ENCODE data around the gene SCIMP. TPM values are rescaled to one million over a fixed set of nuclear protein-coding genes. Genes with fewer than 3 reads are reported as not detected.
A peak's percentile ranks its signal among the peaks of the same experiment; 100 is the strongest.

SCIMP gene
- total and polyA plus RNA-seq, 9 donors: 0.45 to 8.3 (median 1.3) TPM

GRCh38 chr17:5281814-5282641 lies 47.4 kb upstream of the SCIMP start, which contains the start of gene RABEP1:
TSS of gene RABEP1 (plus strand) at chr17:5282284. CDS start at chr17:5282487, 203 bp downstream.
- Histone ChIP-seq H3K4me3 (peak within 1 kb of the TSS; percentile 93), H3K27ac (peak within 1 kb of the TSS; percentile 66 to 73), H3K4me1 (ENCODE audit: insufficient read depth) (peaks cover 6% of the 10 kb centered on the region), H3K9me3 (no peaks in the 10 kb centered on the region), H3K27me3 (no peaks in the 10 kb centered on the region), H3K36me3 (no peaks in the 10 kb centered on the region)
- TF ChIP-seq POLR2A (IDR thresholded peaks at IDR 0.05) (peak; percentile 81), EP300 (IDR thresholded peaks at IDR 0.05) (no peak)
- intact Hi-C loops (cut with DNase I): no loop called here
- 1 to 2% (median 1%) methylated on average over 52 to 97 of the region's 98 CpGs for WGBS, 3 donors
- peak; percentile 92 to 96 (median 93) for DNase-seq

GRCh38 chr17:5272322-5272721 lies 37.7 kb upstream of the SCIMP start:
- Histone ChIP-seq H3K4me1 (ENCODE audit: insufficient read depth) (no peaks in the 10 kb centered on the region), H3K27ac (no peak overlapping the region), H3K9me3 (no peaks in the 10 kb centered on the region), H3K27me3 (no peaks in the 10 kb centered on the region), H3K4me3 (no peak overlapping the region), H3K36me3 (no peaks in the 10 kb centered on the region)
- WGBS, 3 donors: 59 to 65% (median 62%) methylated on average over 6 of the region's 6 CpGs
- DNase-seq: no peak
- TF ChIP-seq EP300 (IDR thresholded peaks at IDR 0.05) (no peak), POLR2A (IDR thresholded peaks at IDR 0.05) (no peak), CTCF (IDR thresholded peaks at IDR 0.05) (no peak)
- intact Hi-C loops (cut with DNase I): no loop called here

- Histone ChIP-seq H3K4me1 (ENCODE audit: insufficient read depth) (no peaks in the 10 kb centered on the region), H3K36me3 (no peaks in the 10 kb centered on the region), H3K27me3 (no peaks in the 10 kb centered on the region), H3K27ac (no peak overlapping the region), H3K9me3 (no peaks in the 10 kb centered on the region), H3K4me3 (no peak overlapping the region)
- intact Hi-C loops (cut with DNase I): no loop called here
- DNase-seq: no peak
- no peak for TF ChIP-seq CTCF (IDR thresholded peaks at IDR 0.05)
- TF ChIP-seq POLR2A (IDR thresholded peaks at IDR 0.05): no peak
- TF ChIP-seq EP300 (IDR thresholded peaks at IDR 0.05): no peak
- 84 to 88% (median 87%) methylated on average over 4 of the region's 4 CpGs for whole genome bisulfite sequencing, 3 donors
These were observed 34.7 kb upstream of the SCIMP start for GRCh38 chr17:5269241-5269960.

GRCh38 chr17:5264893-5265292 lies 30.2 kb upstream of the SCIMP start:
- Histone ChIP-seq H3K4me3 (no peak overlapping the region), H3K4me1 (ENCODE audit: insufficient read depth) (no peaks in the 10 kb centered on the region), H3K36me3 (no peaks in the 10 kb centered on the region), H3K27me3 (no peaks in the 10 kb centered on the region), H3K27ac (no peak overlapping the region), H3K9me3 (no peaks in the 10 kb centered on the region)
- no peak for DNase-seq
- no peak for TF ChIP-seq EP300 (IDR thresholded peaks at IDR 0.05)
- no peak for TF ChIP-seq POLR2A (IDR thresholded peaks at IDR 0.05)
- TF ChIP-seq CTCF (IDR thresholded peaks at IDR 0.05): no peak
- 48 to 54% (median 54%) methylated on average over 3 of the region's 3 CpGs for WGBS, 3 donors
- intact Hi-C loops (cut with DNase I): no loop called here

Data from ovary (tissue), 9 donors.